PC-3 (cell line): Measurements from ENCODE around the gene SLIT1. TPM values are rescaled to one million over a fixed set of nuclear protein-coding genes. Genes with fewer than 3 reads are reported as not detected.

Experiments
- ATAC-seq: fragments of 200-7000 bp; cut with Tn5 transposase; 2 replicates; pipeline ENCODE4 v1.9.1; 2020; ENCODE audit warnings: mild to moderate bottlenecking, moderate library complexity
- BruUV-seq: library from RNA; stranded (reverse); fragments of 400-500 nt; replicated peaks from 2 replicates; lab custom pipeline; 2021; lab: Mats Ljungman, UMichigan
- CTCF ChIA-PET: fragments of 300-600 bp; sonication (Branson Sonifier 250); formaldehyde crosslinking; loops from one replicate; lab custom pipeline; 2022; ENCODE audit warnings: antibody characterized with exemption; lab: Charles Lee
- POLR2A ChIA-PET: fragments of 300-600 bp; sonication (Branson Sonifier 250); formaldehyde crosslinking; loops from one replicate; lab custom pipeline; 2022; ENCODE audit warnings: antibody characterized with exemption; ENCODE audit not compliant: unreplicated experiment; lab: Charles Lee
- DNase-seq: peaks from one replicate; pipeline ENCODE4 v3.0.0-alpha.2; 2015
- H2AFZ ChIP-seq: fragments of 300-600 bp; sonication (generic); 2 replicates; pipeline ENCODE4 v1.6.0; 2016; ENCODE audit warnings: antibody characterized with exemption, low read length
- H3F3A ChIP-seq: fragments of 300-600 bp; sonication (generic); one replicate; pipeline ENCODE4 v1.6.0; 2017; ENCODE audit warnings: antibody characterized with exemption, low read length, control low read depth, mild to moderate bottlenecking; ENCODE audit not compliant: unreplicated experiment
- H3K27ac ChIP-seq: fragments of 300-600 bp; sonication (generic); 2 replicates; pipeline ENCODE4 v1.5.1; 2016; ENCODE audit warnings: mild to moderate bottlenecking, low read length
- H3K27me3 ChIP-seq: fragments of 300-600 bp; sonication (generic); 2 replicates; pipeline ENCODE4 v1.6.1; 2016; ENCODE audit warnings: low read length, mixed read lengths
- H3K36me3 ChIP-seq: fragments of 300-600 bp; sonication (generic); 2 replicates; pipeline ENCODE4 v1.6.1; 2016; ENCODE audit warnings: low read depth, mixed run types, low read length, mixed read lengths
- H3K4me1 ChIP-seq: fragments of 300-600 bp; sonication (generic); 2 replicates; pipeline ENCODE4 v1.5.1; 2016; ENCODE audit warnings: low read length; ENCODE audit not compliant: insufficient read depth
- H3K4me2 ChIP-seq: fragments of 300-600 bp; sonication (generic); 2 replicates; pipeline ENCODE4 v1.6.0; 2016; ENCODE audit warnings: low read length
- H3K4me3 ChIP-seq: fragments of 300-600 bp; sonication (generic); 2 replicates; pipeline ENCODE4 v1.5.1; 2016; ENCODE audit warnings: mild to moderate bottlenecking, low read length, mixed read lengths
- H3K79me2 ChIP-seq: fragments of 300-600 bp; sonication (generic); 2 replicates; pipeline ENCODE4 v1.6.1; 2017; ENCODE audit warnings: low read length, mixed read lengths
- H3K9ac ChIP-seq: fragments of 300-600 bp; sonication (generic); 2 replicates; pipeline ENCODE4 v1.6.0; 2016; ENCODE audit warnings: mild to moderate bottlenecking, low read length
- H3K9me2 ChIP-seq: fragments of 300-600 bp; sonication (generic); replicated peaks from 2 replicates; pipeline ENCODE4 v1.6.1; 2016; ENCODE audit warnings: mixed run types, low read length, mixed read lengths
- H3K9me3 ChIP-seq: fragments of 300-600 bp; sonication (generic); 2 replicates; pipeline ENCODE4 v1.6.1; 2016; ENCODE audit warnings: low read length, mixed read lengths
- H4K20me1 ChIP-seq: fragments of 300-600 bp; sonication (generic); 2 replicates; pipeline ENCODE4 v1.6.1; 2016; ENCODE audit warnings: low read length, mixed read lengths
- CTCF ChIP-seq: fragments of 300-600 bp; sonication (generic); conservative IDR thresholded peaks from 2 replicates; pipeline ENCODE4 v1.5.1; 2017; ENCODE audit warnings: antibody characterized with exemption, low read depth, mild to moderate bottlenecking, low read length
- EZH2 ChIP-seq: fragments of 300-600 bp; sonication (generic); IDR thresholded peaks from one replicate; pipeline ENCODE4 v1.6.1; 2017; ENCODE audit warnings: antibody characterized with exemption, mild to moderate bottlenecking, low read length; ENCODE audit not compliant: unreplicated experiment
- EZH2phosphoT487 ChIP-seq: fragments of 300-600 bp; sonication (generic); IDR thresholded peaks from 2 replicates; pipeline ENCODE4 v1.6.1; 2018; ENCODE audit warnings: mild to moderate bottlenecking, antibody characterized with exemption, low read length, borderline replicate concordance
- intact Hi-C: fragments of 100-400 bp; cut with micrococcal nuclease; formaldehyde crosslinking; loops from 2 replicates; pipeline ENCODE4 v1.9.0; 2023
- total RNA-seq: library from RNA; depleted of rRNA; stranded (reverse); fragments of >200 nt; gene quantifications from 2 replicates; pipeline ENCODE4 v1.2.3, GENCODE V29; 2014

SLIT1 gene
- total RNA-seq, 1 experiment from 2014 or later: not detected

GRCh38 chr10:97101166-97101940, 84.4 kb downstream of the SLIT1 start:
- no peaks in the 10 kb centered on the region for H3F3A ChIP-seq
- no peaks in the 10 kb centered on the region for H3K9me2 ChIP-seq
- ChIA-PET POLR2A (no interaction called here), CTCF (no interaction called here)
- no peaks in the 10 kb centered on the region for H3K36me3 ChIP-seq
- no peak for DNase-seq
- no peaks in the 10 kb centered on the region for H3K79me2 ChIP-seq
- H3K4me3 ChIP-seq: no peak overlapping the region
- no peaks in the 10 kb centered on the region for H4K20me1 ChIP-seq
- no peak for ATAC-seq
- H2AFZ ChIP-seq: no peak overlapping the region
- H3K4me2 ChIP-seq: no peak overlapping the region
- H3K9ac ChIP-seq: no peak overlapping the region
- no peaks in the 10 kb centered on the region for H3K4me1 ChIP-seq
- H3K9me3 ChIP-seq: no peaks in the 10 kb centered on the region
- peaks cover 58% of the 10 kb centered on the region for H3K27me3 ChIP-seq
- no peak overlapping the region for H3K27ac ChIP-seq
- BruUV-seq: no TSS peak
- no peak for TF ChIP-seq EZH2phosphoT487
- no peak for TF ChIP-seq EZH2
- no peak for TF ChIP-seq CTCF
- intact Hi-C loops: no loop called here

GRCh38 chr10:97100657-97101056, 85.1 kb downstream of the SLIT1 start:
- Histone ChIP-seq H3F3A (no peaks in the 10 kb centered on the region), H3K4me3 (no peak overlapping the region), H3K79me2 (no peaks in the 10 kb centered on the region), H3K36me3 (no peaks in the 10 kb centered on the region), H3K9me3 (no peaks in the 10 kb centered on the region), H3K9ac (no peak overlapping the region), H3K27ac (no peak overlapping the region), H2AFZ (no peak overlapping the region), H3K4me1 (no peaks in the 10 kb centered on the region), H3K4me2 (no peak overlapping the region), H4K20me1 (no peaks in the 10 kb centered on the region), H3K9me2 (no peaks in the 10 kb centered on the region), H3K27me3 (peaks cover 58% of the 10 kb centered on the region)
- ChIA-PET POLR2A (no interaction called here), CTCF (no interaction called here)
- no peak for TF ChIP-seq EZH2
- TF ChIP-seq CTCF: no peak
- TF ChIP-seq EZH2phosphoT487: no peak
- intact Hi-C loops: no loop called here
- no peak for DNase-seq
- no peak for ATAC-seq
- no TSS peak for BruUV-seq

- Histone ChIP-seq H3F3A (no peaks in the 10 kb centered on the region), H3K27me3 (peaks cover 66% of the 10 kb centered on the region), H3K36me3 (no peaks in the 10 kb centered on the region), H3K79me2 (no peaks in the 10 kb centered on the region), H2AFZ (no peak overlapping the region), H3K9me3 (no peaks in the 10 kb centered on the region), H3K4me1 (no peaks in the 10 kb centered on the region), H3K4me3 (no peak overlapping the region), H3K9me2 (no peaks in the 10 kb centered on the region), H4K20me1 (no peaks in the 10 kb centered on the region), H3K27ac (no peak overlapping the region), H3K4me2 (no peak overlapping the region), H3K9ac (no peak overlapping the region)
- no peak for TF ChIP-seq CTCF
- BruUV-seq: no TSS peak
- ATAC-seq: no peak
- intact Hi-C loops: no loop called here
- CTCF ChIA-PET: no interaction called here
- DNase-seq: no peak
- POLR2A ChIA-PET: no interaction called here
Observed at GRCh38 chr10:97099868-97100267, 85.9 kb downstream of the SLIT1 start.
